Measurements from ENCODE around the gene LEO1.

LEO1 gene

DNA sequence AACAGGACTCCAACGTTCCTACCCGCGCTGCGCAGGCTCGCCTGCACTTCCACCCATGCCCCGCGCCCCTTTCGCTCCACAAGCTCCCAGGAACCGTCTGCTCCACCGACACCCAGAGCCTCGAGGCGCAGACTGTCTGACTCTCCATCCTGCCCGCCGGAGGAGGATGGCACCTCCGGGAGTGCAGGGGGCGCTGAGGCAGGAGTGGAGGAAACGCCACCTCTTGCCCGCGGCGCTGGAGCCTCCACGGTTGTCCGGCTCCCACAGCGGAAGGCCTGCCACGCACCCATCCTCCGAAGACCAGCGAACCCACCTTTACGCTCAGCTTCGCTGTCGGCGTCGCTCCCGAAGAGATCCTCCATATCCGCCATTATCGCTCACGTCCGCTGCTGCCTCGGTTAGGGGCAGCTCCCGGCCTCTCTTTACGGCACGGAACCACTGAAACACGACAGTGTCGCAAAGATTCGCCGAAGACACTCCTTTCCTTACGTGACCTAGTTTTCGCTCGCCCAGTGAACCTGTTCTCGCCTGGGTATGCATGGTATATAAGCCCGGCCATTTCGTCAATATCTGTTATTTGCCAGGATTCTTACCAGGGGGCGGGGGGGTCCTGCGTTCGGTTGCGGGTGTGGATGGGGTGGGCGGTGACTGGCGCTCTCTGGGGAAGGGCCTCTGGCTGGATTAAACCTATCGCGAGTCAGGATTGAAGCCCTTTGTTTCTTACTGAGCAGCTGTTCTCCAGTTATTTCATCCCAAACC, at the start of gene LEO1:
Gene LEO1 (minus strand): TSS at position 404 of the 759 bp plus-strand sequence. CDS start 33 bp downstream, at position 371.
- 0 out of 2 replicates have a peak, but pooled peaks cover 3% of the 10 kb centered on the region for H3K36me3 ChIP-seq (ENCODE audit: insufficient read depth, low read length)
- H3K9me3 ChIP-seq (ENCODE audit: control insufficient read depth, insufficient read depth, low read length) = no peaks in the 10 kb centered on the region
- H3K9ac ChIP-seq (ENCODE audit: low read depth, low read length) = peak within 1 kb of the TSS; percentile 77
- H3K4me1 ChIP-seq (ENCODE audit: insufficient read depth, low read length) = peaks cover 4% of the 10 kb centered on the region; the same call in 1 of the 2 replicates

DNA sequence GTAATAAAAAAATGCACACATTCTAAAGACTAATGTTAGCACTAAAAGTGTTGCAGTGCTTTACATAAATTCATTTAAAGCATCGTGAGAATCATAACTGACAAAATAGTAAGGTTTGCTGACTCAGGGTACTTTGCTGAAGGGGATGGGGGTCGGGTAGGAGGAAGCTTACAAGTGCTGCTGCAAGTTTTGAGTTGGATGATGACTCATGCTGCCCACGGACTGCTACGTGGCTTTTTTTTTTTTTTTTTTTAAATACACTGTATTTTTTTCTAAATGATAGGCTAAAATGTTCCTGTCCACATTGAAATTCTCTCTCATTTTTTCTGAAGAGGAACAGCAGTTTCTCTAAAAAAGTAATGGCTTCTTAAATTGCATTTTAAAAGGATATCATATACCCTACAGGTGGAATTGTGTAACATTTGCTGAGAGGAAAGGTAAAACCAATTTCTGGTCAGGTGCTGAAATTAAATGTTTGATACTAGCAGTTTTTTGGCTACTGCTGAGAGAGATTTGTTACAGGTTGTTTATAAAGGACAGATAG, 49.6 kb upstream of the LEO1 start:
- peak overlapping the region; percentile 93 for H3K9ac ChIP-seq (ENCODE audit: low read depth, low read length)
- no peaks in the 10 kb centered on the region for H3K9me3 ChIP-seq (ENCODE audit: control insufficient read depth, insufficient read depth, low read length)
- no peaks in the 10 kb centered on the region for H3K36me3 ChIP-seq (ENCODE audit: insufficient read depth, low read length)
- peaks cover 16% of the 10 kb centered on the region for H3K4me1 ChIP-seq (ENCODE audit: insufficient read depth, low read length)

GRCh38 chr15:52020221-52021085, 48.9 kb upstream of the LEO1 start:
- H3K9ac ChIP-seq (ENCODE audit: low read depth, low read length) = peak overlapping the region; percentile 93
- peaks cover 16% of the 10 kb centered on the region for H3K4me1 ChIP-seq (ENCODE audit: insufficient read depth, low read length)
- H3K9me3 ChIP-seq (ENCODE audit: control insufficient read depth, insufficient read depth, low read length) = no peaks in the 10 kb centered on the region
- no peaks in the 10 kb centered on the region for H3K36me3 ChIP-seq (ENCODE audit: insufficient read depth, low read length)

- Histone ChIP-seq H3K4me1 (ENCODE audit: insufficient read depth, low read length) (peaks cover 16% of the 10 kb centered on the region), H3K9me3 (ENCODE audit: control insufficient read depth, insufficient read depth, low read length) (no peaks in the 10 kb centered on the region), H3K36me3 (ENCODE audit: insufficient read depth, low read length) (no peaks in the 10 kb centered on the region), H3K9ac (ENCODE audit: low read depth, low read length) (peak overlapping the region; percentile 93)
Measured at GRCh38 chr15:52019394-52020220, 48.0 kb upstream of the LEO1 start.

DNA sequence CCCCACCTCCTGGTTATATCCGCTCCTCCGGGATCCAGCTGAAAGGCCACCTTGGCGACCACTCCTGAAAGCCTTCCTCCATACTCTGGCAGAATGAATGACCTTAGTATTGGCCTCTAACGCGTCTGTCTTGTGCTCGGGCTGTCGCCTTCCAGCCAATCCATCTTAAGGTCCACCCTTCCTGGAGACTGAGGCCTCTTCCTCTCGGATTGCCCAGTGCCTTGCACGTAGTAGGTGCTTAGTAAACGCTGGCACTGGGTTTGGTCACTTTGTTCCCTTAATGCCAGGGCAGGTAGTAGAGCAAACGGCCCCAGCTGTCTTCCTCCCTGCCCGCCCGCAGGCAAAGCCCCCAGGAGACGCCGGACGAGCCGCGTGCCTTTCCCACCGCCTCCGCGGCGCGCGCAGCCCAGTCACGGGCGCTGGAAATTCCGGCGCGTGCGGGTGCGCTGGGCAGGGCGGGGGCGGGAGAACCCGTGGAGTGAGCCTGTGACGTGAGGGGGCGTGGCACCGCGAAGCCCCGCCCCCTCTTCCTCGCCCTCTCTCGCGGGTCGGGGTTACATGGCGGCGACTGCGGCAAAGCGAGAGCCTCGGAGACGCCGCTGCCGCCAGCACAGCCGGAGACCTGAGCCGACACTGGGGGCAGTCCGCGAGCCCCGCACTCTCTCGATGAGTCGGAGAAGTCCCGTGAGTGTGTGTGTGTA, 47.3 kb upstream of the LEO1 start, which contains the start of gene MAPK6:
Gene MAPK6 (plus strand): TSS at position 527 of the 701 bp plus-strand sequence. CDS start 27,242 bp downstream, outside the sequence.
- Histone ChIP-seq H3K9me3 (ENCODE audit: control insufficient read depth, insufficient read depth, low read length) (no peaks in the 10 kb centered on the region), H3K9ac (ENCODE audit: low read depth, low read length) (peak within 1 kb of the TSS; percentile 93), H3K36me3 (ENCODE audit: insufficient read depth, low read length) (no peaks in the 10 kb centered on the region), H3K4me1 (ENCODE audit: insufficient read depth, low read length) (peaks cover 16% of the 10 kb centered on the region)

- no peaks in the 10 kb centered on the region for H3K36me3 ChIP-seq (ENCODE audit: insufficient read depth, low read length)
- H3K9me3 ChIP-seq (ENCODE audit: control insufficient read depth, insufficient read depth, low read length) = no peaks in the 10 kb centered on the region
- H3K4me1 ChIP-seq (ENCODE audit: insufficient read depth, low read length) = peaks cover 14% of the 10 kb centered on the region
- peak overlapping the region; percentile 93 for H3K9ac ChIP-seq (ENCODE audit: low read depth, low read length)
Measured at GRCh38 chr15:52018244-52018643, 46.7 kb upstream of the LEO1 start.

- no peaks in the 10 kb centered on the region for H3K36me3 ChIP-seq (ENCODE audit: insufficient read depth, low read length)
- peaks cover 1% of the 10 kb centered on the region; the same call in 1 of the 2 replicates for H3K4me1 ChIP-seq (ENCODE audit: insufficient read depth, low read length)
Measured at GRCh38 chr15:52016316-52016715, 44.7 kb upstream of the LEO1 start.

DNA sequence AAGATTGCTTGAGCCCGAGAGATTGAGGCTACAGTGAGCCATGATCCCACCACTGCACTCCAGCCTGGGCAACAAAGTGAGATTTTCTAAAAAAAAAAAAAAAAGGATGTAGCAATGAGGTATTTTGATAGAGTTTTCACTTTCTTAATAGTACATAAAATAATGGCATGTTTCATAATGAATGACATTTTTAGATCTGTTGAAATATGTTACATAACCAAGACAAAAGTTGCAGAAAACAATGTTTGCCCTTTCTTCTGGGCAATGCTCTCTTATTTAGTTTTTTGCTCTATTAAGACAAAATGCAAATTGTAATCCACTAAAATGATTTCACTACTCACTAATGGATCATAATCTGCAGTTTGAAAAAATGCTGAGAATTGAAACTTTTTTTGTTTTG, 43.0 kb upstream of the LEO1 start:
- no peak overlapping the region for H3K9ac ChIP-seq (ENCODE audit: low read depth, low read length)

More at GRCh38 chr15:52016316-52016715, 44.7 kb upstream of the LEO1 start:
- no peak overlapping the region for H3K9ac ChIP-seq (ENCODE audit: low read depth, low read length)
- H3K9me3 ChIP-seq (ENCODE audit: control insufficient read depth, insufficient read depth, low read length) = no peaks in the 10 kb centered on the region

DNA sequence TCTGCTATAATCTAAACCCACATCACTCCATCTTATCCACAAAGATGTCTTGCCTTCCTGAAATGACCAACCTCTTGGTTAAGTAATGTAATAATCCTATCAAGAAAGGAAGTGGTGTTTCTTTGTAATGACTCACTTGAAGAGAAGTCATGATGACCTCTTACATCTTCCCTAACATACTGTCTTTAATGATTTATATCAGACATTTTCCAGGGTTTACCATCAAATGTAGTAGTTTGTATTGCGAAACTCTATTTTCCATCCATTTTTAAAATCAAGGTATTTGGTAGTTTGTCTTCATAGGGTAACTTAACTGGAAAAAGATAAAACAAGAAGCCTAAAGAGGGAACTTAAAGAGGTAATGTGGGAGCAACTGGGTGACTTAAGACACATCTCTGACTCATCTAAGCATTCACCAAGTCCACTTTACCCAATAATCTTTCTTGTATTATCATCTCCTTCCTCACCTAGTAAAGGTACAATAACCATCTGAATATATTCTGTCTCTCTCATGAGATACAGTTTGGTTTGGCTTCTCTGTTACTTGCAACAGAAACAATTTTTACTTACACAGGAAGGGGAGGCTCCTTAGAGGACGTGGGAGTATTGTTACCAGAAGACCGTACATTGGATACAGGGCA, 41.7 kb upstream of the LEO1 start:
- no peaks in the 10 kb centered on the region for H3K9me3 ChIP-seq (ENCODE audit: control insufficient read depth, insufficient read depth, low read length)
- H3K4me1 ChIP-seq (ENCODE audit: insufficient read depth, low read length) = no peaks in the 10 kb centered on the region; the same call in 1 of the 2 replicates
- no peaks in the 10 kb centered on the region for H3K36me3 ChIP-seq (ENCODE audit: insufficient read depth, low read length)

More for the DNA sequence above, 43.0 kb upstream of the LEO1 start:
- no peaks in the 10 kb centered on the region for H3K9me3 ChIP-seq (ENCODE audit: control insufficient read depth, insufficient read depth, low read length)
- H3K4me1 ChIP-seq (ENCODE audit: insufficient read depth, low read length) = no peaks in the 10 kb centered on the region
- no peaks in the 10 kb centered on the region for H3K36me3 ChIP-seq (ENCODE audit: insufficient read depth, low read length)

DNA sequence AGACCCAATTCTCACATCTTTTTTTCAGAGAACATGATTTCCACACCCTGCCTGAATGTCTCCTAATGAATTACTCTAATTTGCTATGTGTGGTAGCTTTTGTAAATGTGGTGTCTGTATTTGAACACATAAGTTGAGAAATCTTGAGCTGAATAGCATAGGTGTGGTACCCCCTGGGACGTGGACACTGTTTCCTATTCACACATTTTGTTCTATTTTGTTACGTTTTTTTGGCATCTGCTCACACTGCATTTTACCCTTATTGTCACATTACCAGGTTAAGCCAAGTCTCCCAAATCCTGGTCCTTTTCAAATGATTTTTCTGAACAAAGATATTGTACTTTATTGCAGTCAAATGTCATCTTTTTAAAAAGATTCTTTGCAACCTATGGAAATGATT, 40.6 kb upstream of the LEO1 start:
- H3K9me3 ChIP-seq (ENCODE audit: control insufficient read depth, insufficient read depth, low read length) = no peaks in the 10 kb centered on the region
- no peaks in the 10 kb centered on the region for H3K36me3 ChIP-seq (ENCODE audit: insufficient read depth, low read length)
- H3K9ac ChIP-seq (ENCODE audit: low read depth, low read length) = no peak overlapping the region
- H3K4me1 ChIP-seq (ENCODE audit: insufficient read depth, low read length) = no peaks in the 10 kb centered on the region; the same call in 1 of the 2 replicates

More for the DNA sequence above, 41.7 kb upstream of the LEO1 start:
- no peak overlapping the region for H3K9ac ChIP-seq (ENCODE audit: low read depth, low read length)

DNA sequence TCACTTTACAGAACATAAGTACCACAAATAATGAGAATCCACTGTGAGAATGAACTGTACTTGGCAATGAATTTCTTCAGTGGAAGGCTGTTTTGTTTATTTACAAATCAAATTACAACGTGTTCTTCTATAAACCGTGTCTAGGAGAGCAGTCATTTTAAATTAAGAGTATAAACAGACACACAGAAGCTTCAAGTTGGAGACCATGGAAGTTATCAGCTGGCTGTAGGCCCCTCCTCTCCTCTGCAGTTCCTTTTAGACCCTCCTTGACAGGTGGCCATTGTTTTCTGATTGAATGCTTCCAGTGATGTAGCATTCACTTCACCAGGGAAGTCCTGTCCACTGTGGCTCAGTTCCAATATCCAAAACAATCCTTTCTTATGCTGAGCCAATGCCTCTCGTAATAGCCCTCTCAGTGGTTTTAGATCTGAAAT, 40.1 kb upstream of the LEO1 start:
- H3K9me3 ChIP-seq (ENCODE audit: control insufficient read depth, insufficient read depth, low read length) = no peaks in the 10 kb centered on the region
- no peaks in the 10 kb centered on the region; the same call in 1 of the 2 replicates for H3K4me1 ChIP-seq (ENCODE audit: insufficient read depth, low read length)
- no peak overlapping the region for H3K9ac ChIP-seq (ENCODE audit: low read depth, low read length)
- H3K36me3 ChIP-seq (ENCODE audit: insufficient read depth, low read length) = no peaks in the 10 kb centered on the region

- Histone ChIP-seq H3K9me3 (ENCODE audit: control insufficient read depth, insufficient read depth, low read length) (no peaks in the 10 kb centered on the region), H3K4me1 (ENCODE audit: insufficient read depth, low read length) (no peaks in the 10 kb centered on the region; the same call in 1 of the 2 replicates), H3K36me3 (ENCODE audit: insufficient read depth, low read length) (no peaks in the 10 kb centered on the region), H3K9ac (ENCODE audit: low read depth, low read length) (no peak overlapping the region)
Measured at GRCh38 chr15:52010633-52011595, 39.3 kb upstream of the LEO1 start.
